Measurements from ENCODE around the gene SNAP47.

The SNAP47 gene

DNA sequence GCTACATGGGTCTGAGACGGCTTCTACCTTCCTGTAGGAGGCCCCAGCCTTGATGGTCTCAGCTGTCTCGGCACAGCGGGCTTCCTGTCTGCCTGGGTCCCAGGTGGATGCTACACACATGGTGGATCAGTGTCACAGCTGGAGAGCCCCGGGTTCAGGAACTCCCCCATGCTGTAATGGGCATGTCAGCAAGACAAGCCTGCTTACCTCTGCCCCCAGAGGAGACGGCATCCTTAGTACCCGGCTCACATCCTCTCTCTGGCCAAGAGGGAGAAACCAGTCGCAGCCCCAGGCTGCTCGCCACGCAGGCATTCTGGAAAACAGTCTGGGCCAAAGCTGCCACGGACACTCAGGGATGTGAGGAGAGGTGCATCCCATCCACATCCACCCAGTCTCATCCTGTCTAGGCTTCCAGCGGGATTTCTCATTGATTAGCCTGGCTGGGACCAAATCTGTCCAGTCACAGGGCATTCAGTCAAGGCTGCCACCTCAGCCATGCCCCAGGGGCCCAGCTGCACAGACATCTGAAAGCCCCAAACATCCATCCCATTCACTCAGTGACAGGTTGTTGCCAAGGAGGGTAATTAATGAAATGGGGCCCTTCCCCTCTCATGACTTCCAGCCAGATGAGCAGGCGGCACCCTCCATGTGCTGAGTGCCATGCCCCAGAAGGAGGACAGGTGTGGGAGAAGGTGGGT, 10.5 kb downstream of the SNAP47 start:
- TF ChIP-seq CTCF (IDR thresholded peaks at IDR 0.05; ENCODE audit: low read depth, low read length) = no peak
- DNase-seq (ENCODE audit: low read depth in 2 of 2) = no peak
- H3K4me3 ChIP-seq (replicated peaks in 1 of 2; ENCODE audit: low read depth in 2 of 2, low read length in 2 of 2) = no peak overlapping the region

GRCh38 chr1:227746676-227747075, 11.4 kb downstream of the SNAP47 start:
- no peak for DNase-seq (ENCODE audit: low read depth in 2 of 2)
- no peak overlapping the region for H3K4me3 ChIP-seq (replicated peaks in 1 of 2; ENCODE audit: low read depth in 2 of 2, low read length in 2 of 2)
- TF ChIP-seq CTCF (IDR thresholded peaks at IDR 0.05; ENCODE audit: low read depth, low read length) = no peak

- DNase-seq (ENCODE audit: low read depth in 2 of 2) = no peak
- TF ChIP-seq CTCF (IDR thresholded peaks at IDR 0.05; ENCODE audit: low read depth, low read length) = no peak
- H3K4me3 ChIP-seq (replicated peaks in 1 of 2; ENCODE audit: low read depth in 2 of 2, low read length in 2 of 2) = no peak overlapping the region
Measured at GRCh38 chr1:227747382-227747781, 12.1 kb downstream of the SNAP47 start.

- TF ChIP-seq CTCF (IDR thresholded peaks at IDR 0.05; ENCODE audit: low read depth, low read length) = no peak
- no peak for DNase-seq (ENCODE audit: low read depth in 2 of 2)
- H3K4me3 ChIP-seq (replicated peaks in 1 of 2; ENCODE audit: low read depth in 2 of 2, low read length in 2 of 2) = no peak overlapping the region
Measured at GRCh38 chr1:227747948-227748495, 12.8 kb downstream of the SNAP47 start.

DNA sequence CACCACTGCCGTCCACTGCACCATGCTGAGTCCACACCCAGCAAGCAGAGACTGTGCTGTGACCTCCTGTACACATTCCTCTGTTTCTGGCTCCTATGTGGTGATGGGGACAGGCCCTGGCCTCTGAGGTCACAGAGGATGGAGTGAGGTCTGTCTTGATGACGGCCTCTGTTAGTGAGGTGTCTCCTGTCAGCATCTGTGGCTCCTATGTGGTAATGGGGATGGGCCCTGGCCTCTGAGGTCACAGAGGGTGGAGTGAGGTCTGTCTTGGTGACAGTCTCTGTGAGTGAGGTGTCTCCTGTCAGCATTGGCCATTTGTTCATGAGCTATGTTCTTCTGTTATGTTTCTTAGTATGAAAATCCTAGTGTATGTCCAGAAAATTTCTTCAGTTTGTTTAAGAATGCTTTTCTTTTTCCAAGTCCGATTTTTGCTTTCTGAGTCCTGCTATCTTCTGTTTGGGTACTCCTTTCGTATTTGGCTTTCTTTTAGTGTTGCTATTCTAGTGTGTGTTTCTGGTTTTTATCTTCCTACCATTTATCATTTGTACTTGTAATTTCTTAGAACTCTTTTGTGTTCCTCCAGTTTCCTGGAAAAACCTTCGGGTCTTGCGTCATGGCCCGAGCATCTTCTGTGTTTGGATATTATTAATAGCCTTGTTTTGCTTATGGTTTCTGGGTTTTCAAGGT, 13.4 kb downstream of the SNAP47 start:
- no peak overlapping the region for H3K4me3 ChIP-seq (replicated peaks in 1 of 2; ENCODE audit: low read depth in 2 of 2, low read length in 2 of 2)
- TF ChIP-seq CTCF (IDR thresholded peaks at IDR 0.05; ENCODE audit: low read depth, low read length) = no peak
- peak in 1 of 2 donors; percentile 48 for DNase-seq (ENCODE audit: low read depth in 2 of 2)

GRCh38 chr1:227749225-227749624, 14.0 kb downstream of the SNAP47 start:
- no peak overlapping the region for H3K4me3 ChIP-seq (replicated peaks in 1 of 2; ENCODE audit: low read depth in 2 of 2, low read length in 2 of 2)
- TF ChIP-seq CTCF (IDR thresholded peaks at IDR 0.05; ENCODE audit: low read depth, low read length) = no peak
- no peak for DNase-seq (ENCODE audit: low read depth in 2 of 2)
